Left ventricle myocardium inferior (tissue), 1 donor: Measurements from ENCODE around the gene CYTH4. TPM values are rescaled to one million over a fixed set of nuclear protein-coding genes. Genes with fewer than 3 reads are reported as not detected.

Experiments used
- DNase-seq: peaks from one replicate; pipeline ENCODE4 v3.0.0-alpha.2; 2020
- H3K27ac ChIP-seq: fragments of 200-600 bp; replicated peaks from 2 replicates; pipeline ENCODE4 v1.8.0; 2021
- H3K27me3 ChIP-seq: fragments of 200-600 bp; 2 replicates; pipeline ENCODE4 v1.8.0; 2021; ENCODE audit warnings: low read depth
- H3K36me3 ChIP-seq: fragments of 200-600 bp; 2 replicates; pipeline ENCODE4 v1.8.0; 2021
- H3K4me1 ChIP-seq: fragments of 200-600 bp; 2 replicates; pipeline ENCODE4 v1.8.0; 2021
- H3K4me3 ChIP-seq: fragments of 200-600 bp; 2 replicates; pipeline ENCODE4 v1.8.0; 2021; ENCODE audit warnings: mild to moderate bottlenecking, moderate library complexity
- H3K9me3 ChIP-seq: fragments of 200-600 bp; replicated peaks from 2 replicates; pipeline ENCODE4 v1.8.0; 2021
- CTCF ChIP-seq: fragments of 200-600 bp; IDR thresholded peaks from 2 replicates; pipeline ENCODE4 v1.8.0; 2021; ENCODE audit warnings: antibody characterized with exemption, mild to moderate bottlenecking, borderline replicate concordance
- intact Hi-C: fragments of 100-400 bp; cut with micrococcal nuclease; formaldehyde crosslinking; loops from one replicate; pipeline ENCODE4 v1.11.0; 2022
- total RNA-seq: library from RNA; stranded (reverse); fragmentation: NEBNext Ultra II Directional; extraction: Animal tissue kit (Norgen Biotek cat#: 25700); gene quantifications from one replicate; pipeline ENCODE4 v1.2.1, GENCODE V29; 2021
- donor health status: DM: no; HTN: yes; CAD: no; lungs with severe emphysema.

Gene CYTH4
- total RNA-seq, 1 donor from 2014 or later: 4.8 TPM

DNA sequence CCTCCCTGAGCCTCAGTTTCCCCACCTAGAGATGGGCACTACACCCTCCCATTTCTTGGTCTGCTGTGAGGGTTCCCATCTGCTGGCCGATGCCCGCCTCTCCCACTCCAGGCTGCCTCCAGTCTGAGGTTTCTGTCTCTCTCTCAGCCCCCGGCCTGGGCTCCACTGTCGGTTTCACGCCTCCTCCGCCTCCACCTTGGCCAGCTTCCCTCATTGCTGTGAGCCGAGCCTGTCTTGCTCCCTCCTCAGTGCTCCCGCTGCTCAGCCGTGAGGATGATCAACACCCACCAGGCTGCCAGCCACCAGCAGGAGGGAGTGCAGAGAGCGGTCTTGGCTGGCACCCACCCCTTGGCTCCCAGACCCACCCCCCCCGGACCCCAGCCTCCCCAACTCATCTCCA is 61.0 kb downstream of the CYTH4 start:
- Histone ChIP-seq H3K36me3 (no peaks in the 10 kb centered on the region), H3K9me3 (no peaks in the 10 kb centered on the region), H3K27ac (no peak overlapping the region), H3K4me1 (peaks cover 8% of the 10 kb centered on the region), H3K27me3 (peaks cover 68% of the 10 kb centered on the region), H3K4me3 (no peak overlapping the region)
- DNase-seq: no peak
- intact Hi-C loops: no loop called here
- TF ChIP-seq CTCF: no peak

DNA sequence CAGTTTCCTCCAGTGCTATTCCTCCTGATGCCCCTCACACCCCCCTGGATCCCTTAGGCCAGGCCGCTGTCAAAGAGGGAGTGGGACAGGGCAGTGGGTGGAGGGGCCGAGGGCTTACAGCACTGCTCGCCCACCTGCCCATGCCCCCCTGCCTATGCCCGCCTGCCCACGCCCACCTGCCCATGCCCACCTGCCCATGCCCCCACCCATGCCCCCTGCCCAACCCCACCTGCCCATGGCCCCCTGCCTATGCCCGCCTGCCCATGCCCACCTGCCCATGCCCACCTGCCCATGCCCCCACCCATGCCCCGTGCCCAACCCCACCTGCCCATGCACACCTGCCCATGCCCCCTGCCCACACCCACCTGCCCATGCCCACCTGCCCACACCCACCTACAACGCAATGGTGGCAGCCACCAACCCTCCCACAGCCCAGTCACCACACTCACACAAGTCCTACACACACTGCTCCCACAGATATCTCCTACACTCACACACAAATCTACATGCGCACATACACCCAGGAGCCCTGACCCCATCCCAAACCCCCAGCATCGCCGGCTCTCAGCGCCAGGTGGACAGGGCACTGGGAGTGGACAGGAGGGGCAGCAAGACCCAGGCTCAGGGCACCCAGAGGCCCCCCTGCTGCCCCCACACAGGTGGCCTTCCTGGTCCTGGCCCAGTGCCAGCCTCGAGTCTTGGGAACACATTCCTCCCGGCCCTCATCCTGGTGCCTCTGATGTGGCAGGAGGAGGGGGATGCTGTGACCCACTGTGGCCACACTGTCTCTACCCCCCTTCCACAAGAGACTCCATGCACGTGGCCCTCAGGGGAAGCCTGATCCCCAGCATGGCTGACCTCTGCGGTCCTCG is 61.8 kb downstream of the CYTH4 start:
- no peaks in the 10 kb centered on the region for H3K9me3 ChIP-seq
- no peak for DNase-seq
- H3K27ac ChIP-seq: no peak overlapping the region
- no peak for TF ChIP-seq CTCF
- H3K4me1 ChIP-seq: peaks cover 8% of the 10 kb centered on the region
- H3K27me3 ChIP-seq: peaks cover 63% of the 10 kb centered on the region
- H3K4me3 ChIP-seq: no peak overlapping the region
- H3K36me3 ChIP-seq: no peaks in the 10 kb centered on the region
- intact Hi-C loops: no loop called here

DNA sequence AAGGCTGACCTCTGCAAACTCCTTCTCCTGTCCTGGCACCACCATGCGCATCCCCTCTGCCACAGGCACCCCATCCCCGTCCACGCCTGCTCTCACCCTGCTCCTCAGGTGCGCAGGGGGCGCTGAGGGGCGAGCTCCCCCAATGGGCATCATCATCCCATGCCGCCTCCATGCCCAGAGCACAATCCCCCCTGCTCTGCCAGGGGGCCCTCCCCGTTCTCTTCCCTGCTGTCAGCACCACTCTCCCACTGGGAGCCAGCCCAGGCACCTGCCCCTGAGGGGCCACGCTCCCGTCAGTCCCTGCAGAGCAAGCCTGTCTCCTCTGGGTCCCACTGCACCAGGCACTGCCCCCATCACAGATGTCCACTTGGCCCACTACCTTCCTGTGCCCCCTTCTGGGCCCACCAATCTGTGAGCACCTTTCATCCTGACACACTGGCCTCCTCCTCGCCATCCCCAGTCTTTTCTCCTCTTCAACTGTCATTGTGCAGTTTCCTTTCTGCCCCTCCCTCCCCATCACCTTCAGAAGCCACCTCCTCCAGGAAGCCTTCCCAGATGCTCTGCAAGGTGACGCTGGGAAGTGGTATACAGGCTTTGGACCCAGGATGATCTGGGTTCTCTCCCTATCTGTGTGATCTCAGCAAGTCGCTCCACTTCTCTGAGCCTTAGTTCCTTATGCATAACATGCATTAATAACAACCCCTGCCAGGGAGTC is 62.6 kb downstream of the CYTH4 start:
- no peak for DNase-seq
- H3K27ac ChIP-seq: no peak overlapping the region
- peaks cover 8% of the 10 kb centered on the region for H3K4me1 ChIP-seq
- no peaks in the 10 kb centered on the region for H3K9me3 ChIP-seq
- no peak for TF ChIP-seq CTCF
- H3K27me3 ChIP-seq: peaks cover 63% of the 10 kb centered on the region
- H3K4me3 ChIP-seq: no peak overlapping the region
- H3K36me3 ChIP-seq: no peaks in the 10 kb centered on the region
- intact Hi-C loops: no loop called here

- Histone ChIP-seq H3K27ac (no peak overlapping the region), H3K36me3 (no peaks in the 10 kb centered on the region), H3K9me3 (no peaks in the 10 kb centered on the region), H3K4me3 (no peak overlapping the region), H3K27me3 (peaks cover 56% of the 10 kb centered on the region), H3K4me1 (peaks cover 8% of the 10 kb centered on the region)
- peak; percentile 31 for DNase-seq
- no peak for TF ChIP-seq CTCF
- intact Hi-C loops: no loop called here
Measured at GRCh38 chr22:37345863-37346504, 63.7 kb downstream of the CYTH4 start.

DNA sequence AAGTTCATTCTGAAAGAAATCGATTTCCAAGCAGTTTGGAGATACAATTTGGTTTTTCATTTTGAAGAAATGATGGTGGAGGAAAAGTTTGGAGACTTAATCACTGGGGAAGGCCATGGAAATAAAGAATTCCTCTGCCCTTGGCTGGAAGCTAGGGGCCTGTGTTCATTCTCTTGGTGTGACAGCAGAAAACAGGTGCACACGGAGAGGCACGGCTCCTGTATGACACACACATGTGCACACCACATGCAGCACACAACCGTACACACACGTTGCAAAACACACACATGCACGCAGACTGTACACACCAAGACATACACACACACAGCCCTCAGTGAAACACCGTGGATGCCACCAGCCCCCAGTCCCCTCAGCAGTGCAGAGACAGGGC is 64.2 kb downstream of the CYTH4 start:
- H3K36me3 ChIP-seq: no peaks in the 10 kb centered on the region
- H3K4me3 ChIP-seq: no peak overlapping the region
- peaks cover 56% of the 10 kb centered on the region for H3K27me3 ChIP-seq
- no peak for DNase-seq
- intact Hi-C loops: no loop called here
- no peak overlapping the region for H3K27ac ChIP-seq
- peaks cover 8% of the 10 kb centered on the region for H3K4me1 ChIP-seq
- TF ChIP-seq CTCF: no peak
- H3K9me3 ChIP-seq: no peaks in the 10 kb centered on the region
